HEK293 (cell line): ENCODE data around the gene CDKN2AIP.
"Not testable (repeated sequence)": the region's sequence is repeated elsewhere in the genome, so short reads cannot be mapped to it uniquely, and the experiment has no call there.

Source experiments
- CTCF ChIA-PET: fragments of 350-600 bp; formaldehyde crosslinking; extraction: SDS; loops from one replicate; lab custom pipeline; 2021; ENCODE audit warnings: antibody characterized with exemption; lab: Yijun Ruan, JAX
- POLR2A ChIA-PET: fragments of 300-600 bp; formaldehyde crosslinking; extraction: SDS; loops from one replicate; lab custom pipeline; 2020; ENCODE audit warnings: antibody characterized with exemption, inconsistent platforms; lab: Yijun Ruan, JAX
- H3K27ac ChIP-seq: fragments of 200-500 bp; sonication (Bioruptor generic); 2 replicates; pipeline ENCODE4 v1.5.1; 2014; ENCODE audit warnings: low read depth, low read length, control low read depth, inconsistent platforms; ENCODE audit errors: extremely low read depth
- H3K36me3 ChIP-seq, 2 experiments: fragments of 200-500 bp in 1 of 2; sonication (Bioruptor generic) in 1 of 2; 1 replicate in 1 of 2; 2 replicates in 1 of 2; pipeline ENCODE4 v1.5.1; 2014 to 2017; ENCODE audit warnings: inconsistent platforms in 2 of 2, low read length in 2 of 2; ENCODE audit not compliant: control insufficient read depth in 2 of 2, insufficient read depth in 1 of 2
- H3K4me1 ChIP-seq: fragments of 200-500 bp; sonication (Bioruptor generic); 2 replicates; pipeline ENCODE4 v1.5.1; 2014; ENCODE audit warnings: mild to moderate bottlenecking, low read length, inconsistent platforms; ENCODE audit not compliant: control insufficient read depth, insufficient read depth
- H3K4me3 ChIP-seq: 2 replicates; pipeline ENCODE4 v1.5.1; 2011; ENCODE audit warnings: low read depth, mild to moderate bottlenecking, control low read depth, low read length, moderate library complexity
- H3K9me3 ChIP-seq: fragments of 200-500 bp; sonication (Bioruptor generic); 2 replicates; pipeline ENCODE4 v1.5.1; 2014; ENCODE audit warnings: low read depth, low read length, inconsistent platforms; ENCODE audit not compliant: control insufficient read depth, insufficient read depth
- HIC1 ChIP-seq: fragments of 450-650 bp; formaldehyde crosslinking; IDR thresholded peaks from 2 replicates; pipeline ENCODE4 v1.5.1; 2016; ENCODE audit warnings: missing biosample characterization, missing genetic modification characterization
- HOXC10 ChIP-seq: sonication (generic); formaldehyde crosslinking; IDR thresholded peaks from 2 replicates; pipeline ENCODE4 v1.8.1; 2023; ENCODE audit warnings: mild to moderate bottlenecking, missing genetic modification reagents
- SCRT1 ChIP-seq: fragments of 450-650 bp; formaldehyde crosslinking; IDR thresholded peaks from 2 replicates; pipeline ENCODE4 v1.5.1; 2016; ENCODE audit warnings: missing biosample characterization, missing genetic modification characterization, borderline replicate concordance
- SETDB1 ChIP-seq: IDR thresholded peaks from one replicate; pipeline ENCODE4 v1.6.1; 2017; ENCODE audit warnings: mild to moderate bottlenecking, low read length, moderate library complexity, mixed read lengths; ENCODE audit not compliant: insufficient read length
- ZEB2 ChIP-seq: fragments of 450-650 bp; formaldehyde crosslinking; IDR thresholded peaks from 2 replicates; pipeline ENCODE4 v1.5.1; 2016; ENCODE audit warnings: missing biosample characterization, missing genetic modification characterization
- ZNF16 ChIP-seq: fragments of 450-650 bp; formaldehyde crosslinking; IDR thresholded peaks from 2 replicates; pipeline ENCODE4 v1.5.1; 2016; ENCODE audit warnings: low read depth, missing biosample characterization, missing genetic modification characterization
- ZNF174 ChIP-seq: fragments of 450-650 bp; formaldehyde crosslinking; IDR thresholded peaks from 2 replicates; pipeline ENCODE4 v1.5.0; 2017; ENCODE audit warnings: missing biosample characterization, mild to moderate bottlenecking, missing genetic modification characterization
- ZNF341 ChIP-seq: fragments of 450-650 bp; formaldehyde crosslinking; IDR thresholded peaks from 2 replicates; pipeline ENCODE4; 2016; ENCODE audit warnings: low read depth, missing biosample characterization, missing genetic modification characterization
- ZNF37A ChIP-seq: fragments of 450-650 bp; IDR thresholded peaks from 2 replicates; pipeline ENCODE4 v1.5.1; 2018; ENCODE audit warnings: missing biosample characterization, missing genetic modification characterization
- ZNF510 ChIP-seq: fragments of 450-650 bp; formaldehyde crosslinking; IDR thresholded peaks from 2 replicates; pipeline ENCODE4 v1.5.1; 2018; ENCODE audit warnings: mild to moderate bottlenecking, missing genetic modification characterization, missing biosample characterization; ENCODE audit not compliant: insufficient replicate concordance
- ZNF610 ChIP-seq: fragments of 450-650 bp; formaldehyde crosslinking; IDR thresholded peaks from 2 replicates; pipeline ENCODE4 v1.5.1; 2016; ENCODE audit warnings: missing biosample characterization, missing genetic modification characterization, borderline replicate concordance
- ZNF664 ChIP-seq: fragments of 450-650 bp; formaldehyde crosslinking; IDR thresholded peaks from 2 replicates; pipeline ENCODE4 v1.5.1; 2016; ENCODE audit warnings: missing biosample characterization, missing genetic modification characterization
- ZNF701 ChIP-seq: fragments of 450-650 bp; formaldehyde crosslinking; IDR thresholded peaks from 2 replicates; pipeline ENCODE4 v1.5.1; 2016; ENCODE audit warnings: missing biosample characterization, missing genetic modification characterization
- ZNF785 ChIP-seq: fragments of 450-650 bp; formaldehyde crosslinking; IDR thresholded peaks from 2 replicates; pipeline ENCODE4 v1.5.1; 2016; ENCODE audit warnings: missing biosample characterization, missing genetic modification characterization
- ZNF830 ChIP-seq: fragments of 450-650 bp; IDR thresholded peaks from 2 replicates; pipeline ENCODE4 v1.5.0; 2018; ENCODE audit warnings: missing biosample characterization, missing genetic modification characterization, low read depth, mild to moderate bottlenecking, moderate library complexity
- TF ChIP-seq, protein P1 (sequence below): fragments of 450-650 bp; formaldehyde crosslinking; IDR thresholded peaks from 2 replicates; pipeline ENCODE4 v1.5.1; 2016; ENCODE audit warnings: missing biosample characterization, missing genetic modification characterization, low read depth

CDKN2AIP gene

DNA sequence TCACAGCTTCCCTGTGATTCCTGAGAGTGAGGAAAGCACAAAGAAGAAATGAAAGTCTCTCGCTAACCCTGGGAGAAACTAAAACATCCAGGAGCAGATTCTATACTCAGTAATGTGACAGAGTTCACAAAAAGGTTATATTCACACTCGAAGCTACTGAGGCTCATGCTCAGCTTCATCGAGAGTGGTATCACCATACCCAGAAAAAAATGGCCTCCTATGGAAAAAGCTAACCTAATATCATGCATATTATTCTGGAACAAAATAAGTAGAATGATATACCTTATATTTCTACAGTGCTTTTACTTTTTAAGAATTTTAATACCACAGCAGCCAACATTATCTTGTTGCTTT lies 13.5 kb upstream of the CDKN2AIP start:
- Histone ChIP-seq H3K4me3 (no peak overlapping the region), H3K36me3 (no peaks in the 10 kb centered on the region), H3K27ac (no peak overlapping the region), H3K9me3 (no peaks in the 10 kb centered on the region), H3K4me1 (no peaks in the 10 kb centered on the region)
- TF ChIP-seq ZNF610 (tag by site-specific recombination) = no peak
- no peak for TF ChIP-seq ZNF174 (tag by site-specific recombination)
- TF ChIP-seq, protein P1, sequence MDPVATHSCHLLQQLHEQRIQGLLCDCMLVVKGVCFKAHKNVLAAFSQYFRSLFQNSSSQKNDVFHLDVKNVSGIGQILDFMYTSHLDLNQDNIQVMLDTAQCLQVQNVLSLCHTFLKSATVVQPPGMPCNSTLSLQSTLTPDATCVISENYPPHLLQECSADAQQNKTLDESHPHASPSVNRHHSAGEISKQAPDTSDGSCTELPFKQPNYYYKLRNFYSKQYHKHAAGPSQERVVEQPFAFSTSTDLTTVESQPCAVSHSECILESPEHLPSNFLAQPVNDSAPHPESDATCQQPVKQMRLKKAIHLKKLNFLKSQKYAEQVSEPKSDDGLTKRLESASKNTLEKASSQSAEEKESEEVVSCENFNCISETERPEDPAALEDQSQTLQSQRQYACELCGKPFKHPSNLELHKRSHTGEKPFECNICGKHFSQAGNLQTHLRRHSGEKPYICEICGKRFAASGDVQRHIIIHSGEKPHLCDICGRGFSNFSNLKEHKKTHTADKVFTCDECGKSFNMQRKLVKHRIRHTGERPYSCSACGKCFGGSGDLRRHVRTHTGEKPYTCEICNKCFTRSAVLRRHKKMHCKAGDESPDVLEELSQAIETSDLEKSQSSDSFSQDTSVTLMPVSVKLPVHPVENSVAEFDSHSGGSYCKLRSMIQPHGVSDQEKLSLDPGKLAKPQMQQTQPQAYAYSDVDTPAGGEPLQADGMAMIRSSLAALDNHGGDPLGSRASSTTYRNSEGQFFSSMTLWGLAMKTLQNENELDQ (tag by site-specific recombination) = no peak
- CTCF ChIA-PET = no interaction called here
- POLR2A ChIA-PET = no interaction called here

- no peaks in the 10 kb centered on the region for H3K4me1 ChIP-seq
- H3K4me3 ChIP-seq = no peak overlapping the region
- H3K27ac ChIP-seq = no peak overlapping the region
- POLR2A ChIA-PET = no interaction called here
- no peaks in the 10 kb centered on the region for H3K9me3 ChIP-seq
- CTCF ChIA-PET = no interaction called here
- TF ChIP-seq ZNF701 (tag by site-specific recombination) = no peak
- no peak for TF ChIP-seq ZNF341 (tag by site-specific recombination)
- TF ChIP-seq ZNF510 (tag by site-specific recombination) = no peak
- TF ChIP-seq ZNF830 (tag by site-specific recombination) = no peak
- TF ChIP-seq, protein P1 (tag by site-specific recombination) = no peak
- no peak for TF ChIP-seq ZNF785 (tag by site-specific recombination)
- no peak for TF ChIP-seq ZNF664
- no peak for TF ChIP-seq HIC1 (tag by site-specific recombination)
- TF ChIP-seq, all 188 proteins: peak for 0
- no peaks in the 10 kb centered on the region for H3K36me3 ChIP-seq
Measured at GRCh38 chr4:183431614-183432013, 12.8 kb upstream of the CDKN2AIP start.

DNA sequence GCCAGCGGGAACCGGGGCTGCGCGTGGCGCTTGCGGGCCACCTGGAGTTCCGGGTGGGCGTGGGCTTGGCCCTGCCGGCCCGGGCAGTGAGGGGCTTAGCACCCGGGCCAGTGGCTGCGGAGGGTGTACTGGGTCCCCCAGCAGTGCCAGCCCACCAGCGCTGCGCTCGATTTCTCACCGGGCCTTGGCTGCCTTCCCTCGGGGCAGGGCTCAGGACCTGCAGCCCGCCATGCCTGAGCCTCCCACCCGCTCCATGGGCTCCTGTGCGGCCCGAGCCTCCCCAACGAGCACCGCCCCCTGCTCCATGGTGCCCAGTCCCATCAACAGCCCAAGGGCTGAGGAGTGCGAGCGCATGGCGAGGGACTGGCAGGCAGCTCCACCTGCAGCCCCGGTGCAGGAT lies 11.3 kb upstream of the CDKN2AIP start:
- CTCF ChIA-PET, H3K27ac ChIP-seq, H3K36me3 ChIP-seq, POLR2A ChIA-PET, H3K4me1 ChIP-seq, H3K9me3 ChIP-seq, H3K4me3 ChIP-seq: not testable (repeated sequence)

DNA sequence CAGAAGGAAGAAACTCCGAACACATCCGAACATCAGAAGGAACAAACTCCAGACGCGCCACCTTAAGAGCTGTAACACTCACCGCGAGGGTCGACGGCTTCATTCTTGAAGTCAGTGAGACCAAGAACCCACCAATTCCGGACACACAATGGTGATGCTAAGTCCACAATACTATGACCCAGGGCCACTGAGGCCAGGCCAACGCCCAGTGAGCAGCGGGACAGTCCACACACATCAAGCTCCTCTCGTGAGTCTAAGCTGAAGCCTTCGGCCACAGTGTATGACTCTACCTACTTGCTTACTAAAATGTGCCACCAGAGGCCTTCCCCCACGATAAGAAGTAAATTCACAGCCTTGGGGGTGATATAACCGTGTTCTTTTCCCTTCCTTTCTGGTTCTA lies 10.2 kb upstream of the CDKN2AIP start:
- ChIA-PET CTCF (no interaction called here), POLR2A (interaction anchor here (1.1 kb wide), 1 partner anchor 10 kb away, joined by 4 read pairs; no protein-coding TSS in a partner anchor)
- H3K27ac ChIP-seq = no peak overlapping the region
- TF ChIP-seq ZNF37A (no peak), HOXC10 (no peak), SETDB1 (no peak), SCRT1 (no peak), ZNF16 (tag by site-specific recombination) (no peak), ZEB2 (tag by site-specific recombination) (no peak)
- H3K4me1 ChIP-seq = no peaks in the 10 kb centered on the region
- no peaks in the 10 kb centered on the region for H3K36me3 ChIP-seq
- H3K4me3 ChIP-seq = no peak overlapping the region
- H3K9me3 ChIP-seq = no peaks in the 10 kb centered on the region
